A549 (cell line): Measurements from ENCODE around the gene SETD2.

ENCODE experiments used
- CEBPB ChIP-seq, 2 experiments: fragments of >200 bp in 1 of 2; sonication (Bioruptor Twin) in 1 of 2; formaldehyde crosslinking in 1 of 2; IDR thresholded peaks; 2 replicates each; pipeline ENCODE4 v1.6.1; 2012 to 2016
- EP300 ChIP-seq, 2 experiments: fragments of >200 bp; sonication (Bioruptor Twin); formaldehyde crosslinking; IDR thresholded peaks; 2 replicates in 1 of 2; 3 replicates in 1 of 2; pipeline ENCODE4 v1.6.1; 2016 to 2017
- FOSB ChIP-seq: fragments of 250-450 bp; sonication (Bioruptor Pico); IDR thresholded peaks from 2 replicates; pipeline ENCODE4 v1.5.0; 2020; ENCODE audit warnings: mild to moderate bottlenecking, moderate library complexity
- HDAC2 ChIP-seq: fragments of 200-600 bp; sonication (generic); IDR thresholded peaks from 2 replicates; pipeline ENCODE4 v1.6.1; 2016
- MAFK ChIP-seq: fragments of 450-650 bp; IDR thresholded peaks from 2 replicates; pipeline ENCODE4 v1.6.1; 2014; ENCODE audit not compliant: partially characterized antibody
- POLR2A ChIP-seq: IDR thresholded peaks from 2 replicates; pipeline ENCODE4 v1.6.1; 2012; ENCODE audit warnings: mild to moderate bottlenecking, low read length
- RFX5 ChIP-seq: fragments of 450-650 bp; IDR thresholded peaks from 2 replicates; pipeline ENCODE4 v1.7.1; 2014; ENCODE audit warnings: antibody characterized with exemption, mild to moderate bottlenecking, moderate library complexity
- TF ChIP-seq, protein P1 (sequence below): fragments of >200 bp; sonication (Bioruptor Twin); formaldehyde crosslinking; IDR thresholded peaks from 3 replicates; pipeline ENCODE4 v1.5.1; 2016
- TF ChIP-seq, protein P2 (sequence below): fragments of 450-650 bp; IDR thresholded peaks from 2 replicates; pipeline ENCODE4 v1.6.1; 2014; ENCODE audit warnings: antibody characterized with exemption

DNA sequence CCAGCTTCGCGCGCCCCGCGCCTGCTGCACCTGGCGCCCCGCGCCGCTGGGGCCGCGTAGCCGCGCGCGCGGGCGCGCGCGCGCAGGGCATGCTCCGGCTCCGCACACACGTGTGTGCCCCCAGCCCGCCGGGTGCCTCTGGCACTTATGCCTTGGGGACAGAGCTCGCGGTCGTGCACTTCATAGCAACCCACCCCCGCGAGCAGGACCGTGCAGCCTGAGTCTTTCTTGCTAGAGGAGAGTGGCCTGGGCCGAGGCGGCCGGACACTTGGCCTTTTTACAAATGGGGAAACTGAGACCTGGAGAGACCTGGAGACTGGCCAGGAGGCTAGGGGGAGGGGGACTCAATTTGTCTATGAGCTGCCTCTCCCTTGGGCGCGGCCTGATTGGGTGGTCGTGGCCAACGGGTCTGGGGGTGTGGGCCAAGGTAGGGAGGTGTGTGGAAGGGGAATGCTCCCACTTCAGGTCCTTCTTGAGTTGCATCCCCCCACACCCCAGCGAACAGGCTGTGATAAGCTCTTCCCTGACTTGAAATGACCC is 183.9 kb downstream of the SETD2 start:
- TF ChIP-seq, protein P1, sequence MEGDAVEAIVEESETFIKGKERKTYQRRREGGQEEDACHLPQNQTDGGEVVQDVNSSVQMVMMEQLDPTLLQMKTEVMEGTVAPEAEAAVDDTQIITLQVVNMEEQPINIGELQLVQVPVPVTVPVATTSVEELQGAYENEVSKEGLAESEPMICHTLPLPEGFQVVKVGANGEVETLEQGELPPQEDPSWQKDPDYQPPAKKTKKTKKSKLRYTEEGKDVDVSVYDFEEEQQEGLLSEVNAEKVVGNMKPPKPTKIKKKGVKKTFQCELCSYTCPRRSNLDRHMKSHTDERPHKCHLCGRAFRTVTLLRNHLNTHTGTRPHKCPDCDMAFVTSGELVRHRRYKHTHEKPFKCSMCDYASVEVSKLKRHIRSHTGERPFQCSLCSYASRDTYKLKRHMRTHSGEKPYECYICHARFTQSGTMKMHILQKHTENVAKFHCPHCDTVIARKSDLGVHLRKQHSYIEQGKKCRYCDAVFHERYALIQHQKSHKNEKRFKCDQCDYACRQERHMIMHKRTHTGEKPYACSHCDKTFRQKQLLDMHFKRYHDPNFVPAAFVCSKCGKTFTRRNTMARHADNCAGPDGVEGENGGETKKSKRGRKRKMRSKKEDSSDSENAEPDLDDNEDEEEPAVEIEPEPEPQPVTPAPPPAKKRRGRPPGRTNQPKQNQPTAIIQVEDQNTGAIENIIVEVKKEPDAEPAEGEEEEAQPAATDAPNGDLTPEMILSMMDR, result no peak
- TF ChIP-seq, protein P2, sequence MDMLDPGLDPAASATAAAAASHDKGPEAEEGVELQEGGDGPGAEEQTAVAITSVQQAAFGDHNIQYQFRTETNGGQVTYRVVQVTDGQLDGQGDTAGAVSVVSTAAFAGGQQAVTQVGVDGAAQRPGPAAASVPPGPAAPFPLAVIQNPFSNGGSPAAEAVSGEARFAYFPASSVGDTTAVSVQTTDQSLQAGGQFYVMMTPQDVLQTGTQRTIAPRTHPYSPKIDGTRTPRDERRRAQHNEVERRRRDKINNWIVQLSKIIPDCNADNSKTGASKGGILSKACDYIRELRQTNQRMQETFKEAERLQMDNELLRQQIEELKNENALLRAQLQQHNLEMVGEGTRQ, result no peak
- no peak for TF ChIP-seq HDAC2
- no peak for TF ChIP-seq RFX5
- no peak for TF ChIP-seq EP300 (IDR thresholded peaks at IDR 0.05)
- TF ChIP-seq FOSB, result no peak
- no peak for TF ChIP-seq CEBPB (IDR thresholded peaks at IDR 0.05)
- no peak for TF ChIP-seq POLR2A
- no peak for TF ChIP-seq MAFK
